ENCODE data around the gene PKD2L2. TPM values are rescaled to one million over a fixed set of nuclear protein-coding genes. Genes with fewer than 3 reads are reported as not detected.

PKD2L2 gene
- total and polyA plus RNA-seq, 2 of the 4 experiments (the other 2 are of a cell fraction) = not detected

DNA sequence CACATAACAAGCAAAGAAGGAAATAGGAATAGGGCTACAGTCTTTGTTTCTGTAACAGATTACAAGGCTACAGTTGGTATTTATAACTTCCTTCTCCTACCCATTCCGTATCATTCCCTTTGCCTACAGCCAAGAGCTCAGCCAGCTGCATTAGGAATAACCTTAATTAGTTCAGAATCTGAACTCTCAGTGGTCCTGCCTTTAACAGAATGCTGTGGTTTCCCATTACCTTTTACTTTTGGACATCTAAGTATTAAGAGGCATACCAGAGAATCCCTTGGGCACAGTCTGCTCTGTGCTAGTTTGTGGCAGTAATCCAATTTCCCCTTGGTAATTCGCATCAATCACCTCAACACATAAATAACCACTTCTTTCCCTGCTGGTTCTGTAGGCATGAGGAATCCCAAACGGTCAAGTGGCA lies 44.2 kb downstream of the PKD2L2 start:
- intact Hi-C loops (cut with micrococcal nuclease) = no loop called here
- Histone ChIP-seq H3K79me1 (ENCODE audit: low read depth in 1 of 2, low read length in 2 of 2) (no peaks in the 10 kb centered on the region; a peak in 1 of 4 replicates), H3K18ac (ENCODE audit: low read depth, low read length) (no peak overlapping the region), H3K4me1 (ENCODE audit: control insufficient read depth, insufficient read depth, low read length) (peaks cover 1% of the 10 kb centered on the region), H4K20me1 (ENCODE audit: insufficient read depth, low read length) (0 out of 2 replicates have a peak, but pooled peaks cover 5% of the 10 kb centered on the region), H3K9ac (ENCODE audit: low read depth, low read length) (no peak overlapping the region), H3K9me3 (ENCODE audit: control insufficient read depth, insufficient read depth, low read length) (no peaks in the 10 kb centered on the region), H4K91ac (ENCODE audit: insufficient read depth, low read depth, low read length) (no peak overlapping the region), H4K5ac (ENCODE audit: low read depth, low read length) (no peak overlapping the region), H3K4ac (ENCODE audit: low read depth, low read length) (no peak overlapping the region), H3K36me3 (ENCODE audit: control insufficient read depth, insufficient read depth, low read length) (peaks cover 5% of the 10 kb centered on the region), H3K14ac (replicated peaks; ENCODE audit: low read depth, low read length) (no peak overlapping the region), H3K9me1 (ENCODE audit: insufficient read depth, low read length) (0 out of 2 replicates have a peak, but pooled peaks cover 3% of the 10 kb centered on the region), H3K56ac (ENCODE audit: extremely low read depth, insufficient read depth, low read length) (no peak overlapping the region), H2AK9ac (replicated peaks; ENCODE audit: low read depth, low read length, poor library complexity) (no peak overlapping the region), H2BK120ac (ENCODE audit: low read depth, low read length) (no peak overlapping the region), H3K23ac (ENCODE audit: low read depth, low read length) (no peak overlapping the region), H3K4me3 (ENCODE audit: insufficient read depth, low read depth, low read length) (no peak overlapping the region), H2BK15ac (ENCODE audit: low read depth, low read length) (no peak overlapping the region), H2BK5ac (ENCODE audit: low read depth, low read length, poor library complexity, severe bottlenecking) (peak overlapping the region; percentile 5), H3K27ac (ENCODE audit: insufficient read depth, low read length) (peak overlapping the region; percentile 16; the same call in 1 of the 2 replicates), H3K4me2 (ENCODE audit: low read depth, low read length) (no peak overlapping the region), H2BK20ac (ENCODE audit: low read depth, low read length) (no peak overlapping the region), H2AFZ (replicated peaks; ENCODE audit: low read length, poor library complexity) (no peak overlapping the region), H2AK5ac (ENCODE audit: low read depth, low read length) (no peak overlapping the region), H4K8ac (ENCODE audit: low read depth in 2 of 2, low read length in 2 of 2) (no peak overlapping the region), H3K27me3 (ENCODE audit: control insufficient read depth, insufficient read depth, low read length) (no peaks in the 10 kb centered on the region)
- in situ Hi-C loops (cut with MboI; ENCODE audit: low sequenced_read_pairs) = no loop called here
- POLR2A ChIA-PET (ENCODE audit: unreplicated experiment) = interaction anchor here (0.5 kb wide), 1 partner anchor 371 kb away, joined by 4 read pairs; no protein-coding TSS in a partner anchor
- TF ChIP-seq SMC3 (IDR thresholded peaks at IDR 0.05; ENCODE audit: low read depth, low read length) = no peak
- TF ChIP-seq, protein P1, sequence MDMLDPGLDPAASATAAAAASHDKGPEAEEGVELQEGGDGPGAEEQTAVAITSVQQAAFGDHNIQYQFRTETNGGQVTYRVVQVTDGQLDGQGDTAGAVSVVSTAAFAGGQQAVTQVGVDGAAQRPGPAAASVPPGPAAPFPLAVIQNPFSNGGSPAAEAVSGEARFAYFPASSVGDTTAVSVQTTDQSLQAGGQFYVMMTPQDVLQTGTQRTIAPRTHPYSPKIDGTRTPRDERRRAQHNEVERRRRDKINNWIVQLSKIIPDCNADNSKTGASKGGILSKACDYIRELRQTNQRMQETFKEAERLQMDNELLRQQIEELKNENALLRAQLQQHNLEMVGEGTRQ (IDR thresholded peaks at IDR 0.05; ENCODE audit: low read depth, low read length) = no peak
- no peak for TF ChIP-seq MAZ (IDR thresholded peaks at IDR 0.05; ENCODE audit: borderline replicate concordance, low read depth, low read length)
- no peak for TF ChIP-seq FOS (IDR thresholded peaks at IDR 0.05; ENCODE audit: low read depth, low read length)
- no peak for TF ChIP-seq CHD1 (IDR thresholded peaks at IDR 0.05; ENCODE audit: low read depth, low read length)
- TF ChIP-seq MAFK (IDR thresholded peaks at IDR 0.05; ENCODE audit: low read depth, low read length) = no peak
- no peak for TF ChIP-seq RFX5 (IDR thresholded peaks at IDR 0.05; ENCODE audit: low read depth, low read length)
- no peak for TF ChIP-seq POLR2A (IDR thresholded peaks at IDR 0.05; ENCODE audit: low read depth, low read length)
- no peak for TF ChIP-seq ELK1 (IDR thresholded peaks at IDR 0.05; ENCODE audit: borderline replicate concordance, low read depth, low read length)
- TF ChIP-seq RCOR1 (IDR thresholded peaks at IDR 0.05; ENCODE audit: insufficient replicate concordance, low read length) = no peak
- no peak for TF ChIP-seq CEBPB (IDR thresholded peaks at IDR 0.05; ENCODE audit: low read depth, low read length)
- no peak for TF ChIP-seq MXI1 (IDR thresholded peaks at IDR 0.05; ENCODE audit: borderline replicate concordance, low read depth, low read length)
- TF ChIP-seq RAD21 (IDR thresholded peaks at IDR 0.05; ENCODE audit: low read length) = no peak
- TF ChIP-seq, protein P2, sequence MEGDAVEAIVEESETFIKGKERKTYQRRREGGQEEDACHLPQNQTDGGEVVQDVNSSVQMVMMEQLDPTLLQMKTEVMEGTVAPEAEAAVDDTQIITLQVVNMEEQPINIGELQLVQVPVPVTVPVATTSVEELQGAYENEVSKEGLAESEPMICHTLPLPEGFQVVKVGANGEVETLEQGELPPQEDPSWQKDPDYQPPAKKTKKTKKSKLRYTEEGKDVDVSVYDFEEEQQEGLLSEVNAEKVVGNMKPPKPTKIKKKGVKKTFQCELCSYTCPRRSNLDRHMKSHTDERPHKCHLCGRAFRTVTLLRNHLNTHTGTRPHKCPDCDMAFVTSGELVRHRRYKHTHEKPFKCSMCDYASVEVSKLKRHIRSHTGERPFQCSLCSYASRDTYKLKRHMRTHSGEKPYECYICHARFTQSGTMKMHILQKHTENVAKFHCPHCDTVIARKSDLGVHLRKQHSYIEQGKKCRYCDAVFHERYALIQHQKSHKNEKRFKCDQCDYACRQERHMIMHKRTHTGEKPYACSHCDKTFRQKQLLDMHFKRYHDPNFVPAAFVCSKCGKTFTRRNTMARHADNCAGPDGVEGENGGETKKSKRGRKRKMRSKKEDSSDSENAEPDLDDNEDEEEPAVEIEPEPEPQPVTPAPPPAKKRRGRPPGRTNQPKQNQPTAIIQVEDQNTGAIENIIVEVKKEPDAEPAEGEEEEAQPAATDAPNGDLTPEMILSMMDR (conservative IDR thresholded peaks at IDR 0.05; ENCODE audit: low read depth, low read length) = no peak
- no peak for TF ChIP-seq BHLHE40 (IDR thresholded peaks at IDR 0.05; ENCODE audit: low read depth, low read length)
- dilution Hi-C loops (cut with HindIII; ENCODE audit: low sequenced_read_pairs, unreplicated experiment) = no loop called here
- WGBS, 2 experiments (ENCODE audit: extremely low coverage in 2 of 2, insufficient read length in 1 of 2) = 17% methylated on average over 1 of the region's 3 CpGs; no CpG with 5 or more reads in 1 of the 2 experiments
- CTCF ChIA-PET = interaction anchor here (0.9 to 1.0 kb wide), 2 partner anchors 8 to 14 kb away, joined by 3 read pairs; no protein-coding TSS in a partner anchor
- peak; percentile 57 for DNase-seq
- no TSS peak for BruUV-seq (replicated peaks)
- ATAC-seq (ENCODE audit: low read depth) = peak; percentile 85

All from IMR-90 (cell line).